Measurements from ENCODE around the gene OGA.

Gene OGA

GRCh38 chr10:101768791-101769170, 49.5 kb downstream of the OGA start:
- ATAC-seq = no peak
- TF ChIP-seq ESRRG (CRISPR knock-in tag; IDR thresholded peaks at IDR 0.05) (no peak), CREB5 (CRISPR knock-in tag; IDR thresholded peaks at IDR 0.05; ENCODE audit: low read depth) (no peak), ZNF565 (CRISPR knock-in tag; conservative IDR thresholded peaks at IDR 0.05; ENCODE audit: low read depth) (no peak), ZNF70 (CRISPR knock-in tag; IDR thresholded peaks at IDR 0.05) (no peak), TCF4 (CRISPR knock-in tag; IDR thresholded peaks at IDR 0.05; ENCODE audit: borderline replicate concordance) (no peak), CSRNP3 (CRISPR knock-in tag; IDR thresholded peaks at IDR 0.05) (no peak), ZFP30 (CRISPR knock-in tag; IDR thresholded peaks at IDR 0.05) (no peak), ARNTL (CRISPR knock-in tag; IDR thresholded peaks at IDR 0.05; ENCODE audit: borderline replicate concordance, low read depth) (no peak), GLIS3 (CRISPR knock-in tag; IDR thresholded peaks at IDR 0.05) (no peak), OSR1 (CRISPR knock-in tag; IDR thresholded peaks at IDR 0.05) (no peak), TSHZ2 (CRISPR knock-in tag; IDR thresholded peaks at IDR 0.05) (no peak), ISL1 (CRISPR knock-in tag; IDR thresholded peaks at IDR 0.05) (no peak), RARB (CRISPR knock-in tag; IDR thresholded peaks at IDR 0.05) (no peak), SNAI2 (CRISPR knock-in tag; IDR thresholded peaks at IDR 0.05) (no peak), POU6F1 (CRISPR knock-in tag; IDR thresholded peaks at IDR 0.05; ENCODE audit: borderline replicate concordance, low read depth) (no peak)

- TF ChIP-seq CSRNP3 (CRISPR knock-in tag; IDR thresholded peaks at IDR 0.05) = no peak
- TF ChIP-seq BACH2 (CRISPR knock-in tag; IDR thresholded peaks at IDR 0.05; ENCODE audit: borderline replicate concordance) = no peak
- TF ChIP-seq PPARA (CRISPR knock-in tag; IDR thresholded peaks at IDR 0.05; ENCODE audit: borderline replicate concordance) = no peak
- no peak for TF ChIP-seq PATZ1 (CRISPR knock-in tag; IDR thresholded peaks at IDR 0.05; ENCODE audit: borderline replicate concordance)
- no peak for TF ChIP-seq OSR1 (CRISPR knock-in tag; IDR thresholded peaks at IDR 0.05)
- no peak for TF ChIP-seq CREB5 (CRISPR knock-in tag; IDR thresholded peaks at IDR 0.05; ENCODE audit: low read depth)
- TF ChIP-seq CSDC2 (CRISPR knock-in tag; IDR thresholded peaks at IDR 0.05) = no peak
- TF ChIP-seq ARNTL (CRISPR knock-in tag; IDR thresholded peaks at IDR 0.05; ENCODE audit: borderline replicate concordance, low read depth) = no peak
- no peak for ATAC-seq
These were observed 50.1 kb downstream of the OGA start for GRCh38 chr10:101767966-101768790.
